HG02885 (cell line): ENCODE measurements around the gene CXCL12.

Experiments
- ATAC-seq: cut with Tn5 transposase; IDR thresholded peaks from one replicate; pipeline ENCODE4 v1.9.1; 2021; ENCODE audit warnings: mild to moderate bottlenecking; ENCODE audit not compliant: unreplicated experiment, poor library complexity

Gene CXCL12

GRCh38 chr10:44366941-44367630, 17.8 kb downstream of the CXCL12 start:
- no peak for ATAC-seq

- ATAC-seq, result no peak
Observed at GRCh38 chr10:44364566-44364965, 20.3 kb downstream of the CXCL12 start.

GRCh38 chr10:44363716-44364115, 21.2 kb downstream of the CXCL12 start:
- no peak for ATAC-seq

GRCh38 chr10:44362866-44363711, 21.8 kb downstream of the CXCL12 start:
- ATAC-seq, result no peak

- ATAC-seq, result no peak
Observed at GRCh38 chr10:44361109-44361508, 23.8 kb downstream of the CXCL12 start.

GRCh38 chr10:44358080-44358771, 26.7 kb downstream of the CXCL12 start:
- ATAC-seq, result no peak

GRCh38 chr10:44357023-44357540, 27.8 kb downstream of the CXCL12 start:
- no peak for ATAC-seq

GRCh38 chr10:44356139-44357022, 28.5 kb downstream of the CXCL12 start:
- no peak for ATAC-seq

- no peak for ATAC-seq
Observed at GRCh38 chr10:44355630-44356029, 29.3 kb downstream of the CXCL12 start.

GRCh38 chr10:44354771-44355170, 30.1 kb downstream of the CXCL12 start:
- ATAC-seq, result no peak

- ATAC-seq, result no peak
Observed at GRCh38 chr10:44353721-44354120, 31.2 kb downstream of the CXCL12 start.

GRCh38 chr10:44353128-44353390, 31.8 kb downstream of the CXCL12 start:
- ATAC-seq, result no peak

- no peak for ATAC-seq
Observed at GRCh38 chr10:44352316-44353127, 32.4 kb downstream of the CXCL12 start.

- ATAC-seq, result no peak
Observed at GRCh38 chr10:44348496-44348895, 36.4 kb downstream of the CXCL12 start.

GRCh38 chr10:44347609-44348400, 37.1 kb downstream of the CXCL12 start:
- ATAC-seq, result no peak

GRCh38 chr10:44344727-44345126, 40.2 kb downstream of the CXCL12 start:
- no peak for ATAC-seq

- no peak for ATAC-seq
Observed at GRCh38 chr10:44343843-44344242, 41.1 kb downstream of the CXCL12 start.

GRCh38 chr10:44341886-44342285, 43.0 kb downstream of the CXCL12 start:
- ATAC-seq, result no peak

- no peak for ATAC-seq
Observed at GRCh38 chr10:44340557-44340956, 44.3 kb downstream of the CXCL12 start.
